Measurements from ENCODE around the gene SPACA7.

Gene SPACA7, protein sequence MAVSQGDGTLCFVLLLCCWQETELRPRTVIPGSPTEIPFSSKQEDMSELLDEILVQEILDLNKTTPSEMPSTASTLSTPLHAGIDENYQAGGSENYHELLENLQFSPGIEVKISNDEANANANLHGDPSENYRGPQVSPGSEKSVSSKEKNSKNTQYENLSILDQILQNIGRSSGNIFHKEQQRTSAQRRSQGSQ

DNA sequence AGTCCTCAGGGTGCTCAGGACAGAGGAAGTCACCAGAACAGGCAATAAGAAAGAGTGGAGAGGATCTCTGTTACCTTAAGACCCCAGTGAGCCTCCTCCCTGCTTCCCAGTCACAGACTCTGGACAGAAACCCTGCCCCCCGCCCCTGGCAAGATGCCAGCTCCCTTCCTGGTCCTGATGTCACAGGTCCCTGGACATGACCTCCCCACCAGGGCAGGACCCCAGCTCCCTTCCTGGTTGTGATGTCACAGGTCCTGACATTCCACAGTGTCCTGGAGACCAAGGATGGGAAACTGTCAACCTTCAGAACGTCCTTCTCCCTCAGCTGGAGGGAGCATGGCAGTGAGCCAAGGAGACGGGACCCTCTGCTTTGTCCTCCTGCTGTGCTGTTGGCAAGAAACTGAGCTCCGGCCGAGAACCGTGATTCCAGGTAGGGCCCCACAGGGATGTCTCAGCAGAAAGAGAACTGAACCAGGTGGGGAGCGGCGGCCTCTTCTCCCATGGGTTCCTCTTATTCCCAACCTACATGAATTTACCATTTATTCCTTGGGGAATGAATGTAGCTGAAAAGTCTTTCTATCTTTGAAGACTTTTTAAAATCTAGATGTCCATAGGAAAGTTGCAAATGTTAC, at the start of gene SPACA7:
SPACA7 (plus strand) TSS at position 306 of the 632 bp plus-strand sequence; CDS start at position 337, 31 bp downstream.
- DNase-seq = no peak

DNA sequence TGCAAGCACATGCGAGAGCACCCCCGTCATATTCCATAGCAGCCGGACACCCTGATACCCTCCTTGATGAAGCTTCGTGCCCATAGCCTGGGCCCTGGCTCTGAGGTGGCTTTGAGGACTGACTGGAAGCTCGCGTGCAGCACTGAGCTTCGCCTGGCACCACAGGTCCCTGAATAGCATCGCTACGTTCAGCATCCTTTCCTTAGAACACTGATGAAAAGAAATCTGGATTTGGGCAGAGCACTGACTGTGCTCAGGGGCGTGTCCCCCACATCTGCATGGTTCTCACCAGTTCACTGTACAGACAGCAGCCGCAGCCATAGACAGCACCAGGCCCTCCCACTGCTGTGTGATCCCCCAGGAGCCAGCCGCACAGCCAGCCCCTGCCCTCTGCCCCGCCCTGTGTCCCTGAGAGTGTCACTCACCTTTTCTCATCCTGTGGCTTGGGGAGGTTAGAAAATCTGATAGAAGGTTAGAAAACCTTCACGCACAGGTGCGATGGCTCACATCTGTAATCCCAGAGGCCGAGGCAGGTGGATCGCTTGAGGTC, 49.3 kb upstream of the SPACA7 start:
- DNase-seq = no peak

GRCh38 chr13:112328936-112329335, 47.2 kb upstream of the SPACA7 start:
- DNase-seq = no peak

DNA sequence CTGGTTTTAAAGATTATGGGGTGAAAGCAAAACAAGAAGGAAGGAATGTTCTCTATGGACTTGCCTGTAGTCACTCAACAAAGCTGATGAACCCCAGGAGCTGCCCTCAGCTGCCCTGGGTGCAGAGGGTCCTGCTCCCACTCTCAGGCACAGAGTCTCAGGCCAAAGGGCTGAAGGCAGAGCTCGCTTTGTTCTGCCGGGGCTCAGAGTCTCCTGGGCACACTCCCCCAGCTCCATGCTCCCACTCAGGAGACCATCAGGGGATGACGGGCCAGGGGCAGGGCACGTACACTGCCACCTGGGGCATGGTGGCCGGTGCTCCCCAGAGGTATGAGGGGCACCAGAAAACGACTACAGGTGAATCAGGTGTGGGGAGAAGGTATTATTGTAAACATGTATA, 46.8 kb upstream of the SPACA7 start:
- no peak for DNase-seq

DNA sequence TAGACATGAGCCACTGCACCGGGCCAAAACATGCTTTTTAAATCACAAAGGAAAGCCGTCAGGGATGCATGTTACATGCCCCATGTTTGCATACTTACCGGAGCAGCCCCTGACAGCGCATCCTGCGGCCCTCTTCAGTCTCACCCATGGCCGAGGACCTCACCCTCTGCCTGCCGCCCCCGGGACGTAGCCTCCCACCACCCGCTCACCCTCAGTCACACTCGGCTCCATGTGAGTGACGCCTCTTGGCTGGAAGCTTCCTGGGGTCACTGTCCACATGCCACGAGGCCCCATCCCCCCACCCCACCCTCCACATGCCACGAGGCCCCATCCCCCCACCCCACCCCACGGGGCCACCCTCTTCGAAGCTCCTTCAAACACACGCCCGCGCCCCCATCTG, 46.1 kb upstream of the SPACA7 start:
- DNase-seq = no peak

GRCh38 chr13:112330479-112331381, 45.4 kb upstream of the SPACA7 start:
- DNase-seq = no peak

DNA sequence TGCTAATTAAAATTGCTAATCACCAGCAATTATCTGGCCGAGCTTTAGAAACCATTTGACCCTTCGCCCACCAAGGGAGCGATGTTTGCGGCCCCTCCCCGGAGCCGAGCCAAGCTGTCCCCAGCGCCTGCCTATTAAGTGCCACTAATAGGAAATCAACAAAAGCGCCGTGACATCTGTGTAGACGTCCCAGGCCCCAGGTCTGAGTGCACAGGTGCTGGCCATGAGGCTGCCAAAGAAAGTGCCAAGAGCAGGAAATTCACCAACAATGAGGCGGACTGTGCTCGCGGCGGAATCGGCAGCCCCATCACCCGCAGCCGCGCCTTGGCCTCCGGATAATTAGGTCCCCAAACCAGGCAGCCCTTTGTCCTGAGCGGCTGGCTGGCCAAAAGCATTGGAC, 44.5 kb upstream of the SPACA7 start:
- no peak for DNase-seq

- no peak for DNase-seq
Observed at GRCh38 chr13:112332727-112333126, 43.4 kb upstream of the SPACA7 start.

DNA sequence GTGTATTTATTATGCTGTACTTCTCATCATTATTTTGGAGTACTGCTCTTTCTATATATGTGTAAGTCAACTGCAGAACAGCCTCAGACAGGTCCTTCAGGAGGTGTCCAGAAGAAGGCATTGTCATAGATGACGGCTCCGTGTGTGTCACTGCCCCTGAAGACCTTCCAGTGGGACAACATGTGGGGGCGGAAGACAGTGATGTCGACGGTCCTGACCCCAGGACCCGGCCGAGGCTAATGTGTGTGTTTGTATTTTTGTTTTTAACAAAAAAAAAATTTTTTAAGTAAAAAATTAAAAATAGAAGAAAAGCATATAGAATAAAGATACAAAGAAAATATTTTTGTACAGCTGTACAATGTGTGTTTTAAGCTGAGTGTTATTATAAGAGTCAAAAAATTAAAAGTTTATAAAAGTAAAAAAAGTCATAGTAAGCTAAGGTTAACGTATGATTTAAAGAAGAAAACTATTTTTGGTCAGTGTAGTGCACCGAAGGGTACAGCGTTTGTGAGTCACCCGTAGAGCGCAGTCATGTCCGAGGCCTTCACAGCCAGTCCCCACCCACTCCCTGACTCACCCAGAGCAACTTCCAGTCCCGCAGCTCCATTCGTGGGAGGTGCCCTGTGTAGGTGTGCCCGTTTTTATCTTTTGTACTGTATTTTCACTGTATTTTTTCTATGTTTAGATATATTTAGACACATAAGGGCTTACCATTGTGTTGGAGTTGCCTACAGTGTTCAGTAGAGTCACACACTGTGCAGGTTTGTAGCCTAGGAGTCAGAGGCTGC, 42.2 kb upstream of the SPACA7 start:
- no peak for DNase-seq

DNA sequence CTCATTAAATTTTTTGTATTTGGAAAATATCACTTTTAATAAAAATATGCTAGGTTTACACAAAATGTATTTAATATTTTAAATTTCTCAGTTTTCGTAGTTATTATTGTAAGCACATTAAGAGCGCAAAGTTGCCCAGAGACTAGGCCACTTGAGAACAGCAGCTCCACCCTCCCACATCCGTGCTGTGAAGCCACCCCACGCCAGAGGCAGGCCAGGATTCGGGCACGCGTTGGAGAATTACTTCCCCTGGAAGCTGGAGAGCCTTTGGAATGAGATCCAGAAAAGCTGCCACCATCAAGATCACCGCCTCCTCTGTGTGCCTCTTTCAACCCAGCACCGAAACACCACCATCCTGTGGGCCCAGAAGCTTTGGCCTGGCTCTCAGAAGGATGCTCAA, 41.0 kb upstream of the SPACA7 start:
- no peak for DNase-seq

GRCh38 chr13:112341446-112341845, 34.7 kb upstream of the SPACA7 start:
- no peak for DNase-seq

GRCh38 chr13:112341976-112342735, 34.0 kb upstream of the SPACA7 start:
- no peak for DNase-seq

- no peak for DNase-seq
Observed at GRCh38 chr13:112342841-112343361, 33.3 kb upstream of the SPACA7 start.

GRCh38 chr13:112343591-112343990, 32.6 kb upstream of the SPACA7 start:
- no peak for DNase-seq

GRCh38 chr13:112345826-112346172, 30.4 kb upstream of the SPACA7 start:
- DNase-seq = no peak

DNA sequence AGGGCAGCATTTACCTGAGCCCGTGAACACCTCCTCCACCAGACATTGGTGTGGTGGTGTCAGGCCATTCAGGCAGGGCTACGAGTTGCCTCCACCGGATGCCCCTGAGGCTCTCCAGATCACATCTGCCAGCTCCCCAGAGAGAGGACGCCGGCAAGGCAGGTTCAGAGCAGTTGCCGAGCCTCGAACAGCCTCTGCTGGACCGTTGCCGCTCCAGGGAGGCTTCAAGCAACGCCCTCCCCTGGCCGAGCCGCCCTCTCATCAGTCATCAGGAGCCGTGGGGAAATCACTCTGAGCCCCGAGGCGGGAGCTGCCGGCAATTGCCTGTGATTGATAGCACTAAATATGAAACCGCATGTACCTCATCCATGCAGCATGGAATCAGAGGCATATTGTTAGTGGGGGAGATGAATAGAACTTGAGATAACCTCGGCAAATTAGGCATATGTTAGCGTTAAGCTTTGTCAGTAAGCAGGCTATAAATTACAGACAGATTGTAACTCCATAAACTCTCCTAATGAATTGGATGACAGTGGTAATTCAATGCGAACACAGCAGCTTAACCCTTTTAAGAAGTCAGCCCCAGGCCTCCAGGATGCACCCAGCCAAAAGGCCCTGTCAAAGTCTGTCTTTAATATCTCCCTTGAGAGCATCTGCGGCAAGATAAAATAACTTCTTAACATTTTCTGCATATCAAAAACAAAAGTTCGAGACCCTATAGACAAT, 29.8 kb upstream of the SPACA7 start:
- no peak for DNase-seq

GRCh38 chr13:112346899-112347229, 29.3 kb upstream of the SPACA7 start:
- no peak for DNase-seq

GRCh38 chr13:112347986-112348385, 28.2 kb upstream of the SPACA7 start:
- no peak for DNase-seq

- DNase-seq = no peak
Observed at GRCh38 chr13:112348642-112349345, 27.4 kb upstream of the SPACA7 start.

- no peak for DNase-seq
Observed at GRCh38 chr13:112349681-112350080, 26.5 kb upstream of the SPACA7 start.

DNA sequence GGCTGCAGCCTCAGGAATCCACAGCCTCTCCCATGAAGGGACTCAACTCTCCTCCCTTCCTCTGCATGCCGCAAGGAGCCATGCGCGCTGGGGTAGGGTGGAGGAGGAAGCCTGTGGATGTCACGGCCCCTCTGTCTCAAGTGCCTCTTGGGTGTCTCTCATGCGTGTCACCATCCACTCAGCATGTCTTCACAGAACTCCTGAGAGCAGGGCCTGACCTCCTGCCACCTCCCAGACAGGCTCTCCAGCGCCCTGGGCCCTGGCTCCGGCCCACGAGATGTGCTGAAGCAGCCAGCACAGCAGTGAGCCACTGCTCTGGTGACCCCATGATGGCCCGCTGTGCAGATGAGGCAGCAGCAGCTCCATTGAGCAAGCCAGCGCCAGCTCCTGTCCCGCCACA, 25.9 kb upstream of the SPACA7 start:
- no peak for DNase-seq

Measured in activated CD8-positive, alpha-beta memory T cell treated with anti-CD3 and anti-CD28 coated beads for 24 hours (primary cell).